ENCODE measurements around the gene TCF25. TPM values are rescaled to one million over a fixed set of nuclear protein-coding genes. Genes with fewer than 3 reads are reported as not detected.
"Not testable (repeated sequence)": the region's sequence is repeated elsewhere in the genome, so short reads cannot be mapped to it uniquely, and the experiment has no call there.

The TCF25 gene
- total RNA-seq (2012; rRNA removed), result 129 and 168 TPM in 2 replicates

GRCh38 chr16:89873109-89873971, at the start of gene TCF25:
TSS of gene TCF25 (plus strand) at chr16:89873592. CDS start at chr16:89873668, 76 bp downstream.
- H3K36me3 ChIP-seq (ENCODE audit: insufficient read depth, low read length), result peaks cover 14% of the 10 kb centered on the region
- peak within 1 kb of the TSS; percentile 100 for H3K4me3 ChIP-seq (ENCODE audit: low read length)
- peak within 1 kb of the TSS; percentile 99 for H3K4me2 ChIP-seq (ENCODE audit: low read length)
- peak within 1 kb of the TSS; percentile 100 for H3K9ac ChIP-seq (ENCODE audit: low read depth, low read length)
- H3K27me3 ChIP-seq (ENCODE audit: control insufficient read depth, insufficient read depth, low read length), result no peaks in the 10 kb centered on the region
- peaks cover 23% of the 10 kb centered on the region for H3K4me1 ChIP-seq (ENCODE audit: control insufficient read depth, insufficient read depth, low read length)
- no peaks in the 10 kb centered on the region for H3K9me3 ChIP-seq (replicated peaks; ENCODE audit: low read length)

GRCh38 chr16:89823824-89824148, 49.6 kb upstream of the TCF25 start:
- not testable (repeated sequence) for H3K4me2 ChIP-seq (ENCODE audit: low read length); H3K27me3 ChIP-seq (ENCODE audit: control insufficient read depth, insufficient read depth, low read length); H3K4me3 ChIP-seq (ENCODE audit: low read length); H3K4me1 ChIP-seq (ENCODE audit: control insufficient read depth, insufficient read depth, low read length); H3K9me3 ChIP-seq (replicated peaks; ENCODE audit: low read length); H3K9ac ChIP-seq (ENCODE audit: low read depth, low read length); H3K36me3 ChIP-seq (ENCODE audit: insufficient read depth, low read length)

- no peak overlapping the region for H3K4me3 ChIP-seq (ENCODE audit: low read length)
- no peaks in the 10 kb centered on the region for H3K27me3 ChIP-seq (ENCODE audit: control insufficient read depth, insufficient read depth, low read length)
- no peaks in the 10 kb centered on the region for H3K36me3 ChIP-seq (ENCODE audit: insufficient read depth, low read length)
- no peaks in the 10 kb centered on the region for H3K9me3 ChIP-seq (replicated peaks; ENCODE audit: low read length)
- H3K4me2 ChIP-seq (ENCODE audit: low read length), result no peak overlapping the region
- H3K9ac ChIP-seq (ENCODE audit: low read depth, low read length), result no peak overlapping the region
- H3K4me1 ChIP-seq (ENCODE audit: control insufficient read depth, insufficient read depth, low read length), result peaks cover 8% of the 10 kb centered on the region
Measured at GRCh38 chr16:89826531-89827382, 46.6 kb upstream of the TCF25 start.

- no peaks in the 10 kb centered on the region for H3K9me3 ChIP-seq (replicated peaks; ENCODE audit: low read length)
- H3K27me3 ChIP-seq (ENCODE audit: control insufficient read depth, insufficient read depth, low read length), result no peaks in the 10 kb centered on the region
- peak overlapping the region; percentile 98 for H3K4me2 ChIP-seq (ENCODE audit: low read length)
- H3K4me3 ChIP-seq (ENCODE audit: low read length), result peak overlapping the region; percentile 74
- peak overlapping the region; percentile 46 for H3K9ac ChIP-seq (ENCODE audit: low read depth, low read length)
- peaks cover 8% of the 10 kb centered on the region for H3K4me1 ChIP-seq (ENCODE audit: control insufficient read depth, insufficient read depth, low read length)
- H3K36me3 ChIP-seq (ENCODE audit: insufficient read depth, low read length), result no peaks in the 10 kb centered on the region
Measured at GRCh38 chr16:89827383-89828198, 45.8 kb upstream of the TCF25 start.

- H3K9ac ChIP-seq (ENCODE audit: low read depth, low read length), result peak within 1 kb of the TSS; percentile 46
- no peaks in the 10 kb centered on the region for H3K36me3 ChIP-seq (ENCODE audit: insufficient read depth, low read length)
- no peaks in the 10 kb centered on the region for H3K27me3 ChIP-seq (ENCODE audit: control insufficient read depth, insufficient read depth, low read length)
- peaks cover 8% of the 10 kb centered on the region for H3K4me1 ChIP-seq (ENCODE audit: control insufficient read depth, insufficient read depth, low read length)
- peak within 1 kb of the TSS; percentile 98 for H3K4me2 ChIP-seq (ENCODE audit: low read length)
- peak within 1 kb of the TSS; percentile 74 for H3K4me3 ChIP-seq (ENCODE audit: low read length)
- H3K9me3 ChIP-seq (replicated peaks; ENCODE audit: low read length), result no peaks in the 10 kb centered on the region
Measured at GRCh38 chr16:89828199-89828869, 45.1 kb upstream of the TCF25 start, which contains the start of gene SPIRE2. TSS of gene SPIRE2 (plus strand) at chr16:89828475. CDS start at chr16:89828551, 76 bp downstream.

- H3K4me3 ChIP-seq (ENCODE audit: low read length), result peak overlapping the region; percentile 68
- H3K9ac ChIP-seq (ENCODE audit: low read depth, low read length), result peak overlapping the region; percentile 16
- no peaks in the 10 kb centered on the region for H3K9me3 ChIP-seq (replicated peaks; ENCODE audit: low read length)
- H3K4me1 ChIP-seq (ENCODE audit: control insufficient read depth, insufficient read depth, low read length), result peaks cover 8% of the 10 kb centered on the region
- H3K27me3 ChIP-seq (ENCODE audit: control insufficient read depth, insufficient read depth, low read length), result no peaks in the 10 kb centered on the region
- no peaks in the 10 kb centered on the region for H3K36me3 ChIP-seq (ENCODE audit: insufficient read depth, low read length)
- H3K4me2 ChIP-seq (ENCODE audit: low read length), result peak overlapping the region; percentile 91
Measured at GRCh38 chr16:89828870-89829629, 44.3 kb upstream of the TCF25 start.

- Histone ChIP-seq H3K9me3 (replicated peaks; ENCODE audit: low read length) (no peaks in the 10 kb centered on the region), H3K4me2 (ENCODE audit: low read length) (peak overlapping the region; percentile 91)
Measured at GRCh38 chr16:89829630-89830437, 43.6 kb upstream of the TCF25 start.

GRCh38 chr16:89831810-89832328, 41.5 kb upstream of the TCF25 start:
- no peak overlapping the region for H3K9ac ChIP-seq (ENCODE audit: low read depth, low read length)
- no peaks in the 10 kb centered on the region for H3K27me3 ChIP-seq (ENCODE audit: control insufficient read depth, insufficient read depth, low read length)
- no peak overlapping the region for H3K4me3 ChIP-seq (ENCODE audit: low read length)
- H3K4me2 ChIP-seq (ENCODE audit: low read length), result no peak overlapping the region
- no peaks in the 10 kb centered on the region for H3K9me3 ChIP-seq (replicated peaks; ENCODE audit: low read length)
- peaks cover 8% of the 10 kb centered on the region for H3K4me1 ChIP-seq (ENCODE audit: control insufficient read depth, insufficient read depth, low read length)
- no peaks in the 10 kb centered on the region for H3K36me3 ChIP-seq (ENCODE audit: insufficient read depth, low read length)

More at GRCh38 chr16:89829630-89830437, 43.6 kb upstream of the TCF25 start:
- Histone ChIP-seq H3K27me3 (ENCODE audit: control insufficient read depth, insufficient read depth, low read length) (no peaks in the 10 kb centered on the region), H3K9ac (ENCODE audit: low read depth, low read length) (no peak overlapping the region), H3K4me3 (ENCODE audit: low read length) (no peak overlapping the region), H3K36me3 (ENCODE audit: insufficient read depth, low read length) (no peaks in the 10 kb centered on the region), H3K4me1 (ENCODE audit: control insufficient read depth, insufficient read depth, low read length) (peaks cover 8% of the 10 kb centered on the region)

GRCh38 chr16:89833664-89834363, 39.6 kb upstream of the TCF25 start:
- H3K4me1 ChIP-seq (ENCODE audit: control insufficient read depth, insufficient read depth, low read length); H3K36me3 ChIP-seq (ENCODE audit: insufficient read depth, low read length); H3K4me3 ChIP-seq (ENCODE audit: low read length); H3K9me3 ChIP-seq (replicated peaks; ENCODE audit: low read length); H3K27me3 ChIP-seq (ENCODE audit: control insufficient read depth, insufficient read depth, low read length); H3K9ac ChIP-seq (ENCODE audit: low read depth, low read length); H3K4me2 ChIP-seq (ENCODE audit: low read length): not testable (repeated sequence)

Data from skeletal muscle satellite cell (primary cell).